Measurements from ENCODE around the gene INAFM1.

Gene INAFM1

GRCh38 chr19:47310323-47310722 lies 35.6 kb downstream of the INAFM1 start:
- DNase-seq (ENCODE audit: low spot score), result no peak

- no peak for DNase-seq (ENCODE audit: low spot score)
These were observed 36.1 kb downstream of the INAFM1 start for GRCh38 chr19:47310819-47311218.

DNA sequence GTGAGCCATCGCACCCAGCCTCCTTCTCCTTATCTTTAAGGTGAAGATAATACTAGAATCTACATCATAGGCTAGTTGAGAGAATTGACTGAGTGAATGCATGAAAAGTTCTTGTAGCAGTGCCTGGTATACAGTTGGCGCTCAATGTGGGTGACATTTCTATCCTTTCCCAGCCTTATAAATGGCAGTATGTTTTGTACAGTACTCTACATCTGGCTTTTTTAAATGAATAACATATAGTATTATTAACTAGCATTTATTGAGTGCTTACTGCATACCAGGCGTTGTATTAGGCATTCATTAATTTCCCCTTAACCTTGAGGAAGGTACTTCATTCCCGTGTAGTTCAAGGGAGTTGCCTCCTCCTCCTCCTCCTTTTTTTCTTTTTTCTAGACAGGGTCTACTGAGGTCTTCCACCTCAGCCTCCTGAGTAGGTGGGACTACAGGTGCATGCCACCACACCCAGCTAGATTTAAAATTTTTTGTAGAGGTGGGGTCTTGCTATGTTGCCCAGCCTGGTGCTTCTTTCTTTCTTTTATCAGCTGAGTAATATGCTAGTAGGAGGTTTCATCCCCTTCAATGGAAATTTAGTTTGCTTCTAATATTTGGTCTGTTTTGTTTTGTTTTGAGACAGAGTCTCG lies 37.8 kb downstream of the INAFM1 start:
- DNase-seq (ENCODE audit: low spot score), result no peak

- DNase-seq (ENCODE audit: low spot score), result no peak
These were observed 39.1 kb downstream of the INAFM1 start for GRCh38 chr19:47313754-47314295.

GRCh38 chr19:47315125-47315821 lies 40.6 kb downstream of the INAFM1 start:
- peak; percentile 92 for DNase-seq (ENCODE audit: low spot score)

GRCh38 chr19:47316513-47316912 lies 41.8 kb downstream of the INAFM1 start:
- no peak for DNase-seq (ENCODE audit: low spot score)

- DNase-seq (ENCODE audit: low spot score), result no peak
These were observed 45.5 kb downstream of the INAFM1 start for GRCh38 chr19:47319923-47320871.

DNA sequence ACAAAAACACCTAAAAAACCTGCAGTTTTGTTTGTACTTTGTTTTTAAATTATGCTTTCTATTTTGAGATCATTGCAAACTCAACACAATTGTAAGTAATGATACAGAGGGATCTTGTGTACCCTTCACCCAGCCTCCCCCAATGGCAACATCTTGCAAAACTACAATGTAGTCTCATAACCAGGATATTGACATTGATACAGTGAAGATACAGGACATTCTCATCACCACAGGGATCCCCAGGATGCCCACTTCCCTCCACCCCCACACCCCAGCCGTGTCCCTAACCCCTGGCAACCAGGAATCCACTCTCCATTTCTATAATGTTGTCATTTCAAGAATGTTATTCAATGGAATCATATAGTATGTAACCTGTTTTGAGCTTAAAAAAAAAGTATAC lies 46.9 kb downstream of the INAFM1 start:
- DNase-seq (ENCODE audit: low spot score), result no peak

GRCh38 chr19:47322058-47322457 lies 47.4 kb downstream of the INAFM1 start:
- no peak for DNase-seq (ENCODE audit: low spot score)

DNA sequence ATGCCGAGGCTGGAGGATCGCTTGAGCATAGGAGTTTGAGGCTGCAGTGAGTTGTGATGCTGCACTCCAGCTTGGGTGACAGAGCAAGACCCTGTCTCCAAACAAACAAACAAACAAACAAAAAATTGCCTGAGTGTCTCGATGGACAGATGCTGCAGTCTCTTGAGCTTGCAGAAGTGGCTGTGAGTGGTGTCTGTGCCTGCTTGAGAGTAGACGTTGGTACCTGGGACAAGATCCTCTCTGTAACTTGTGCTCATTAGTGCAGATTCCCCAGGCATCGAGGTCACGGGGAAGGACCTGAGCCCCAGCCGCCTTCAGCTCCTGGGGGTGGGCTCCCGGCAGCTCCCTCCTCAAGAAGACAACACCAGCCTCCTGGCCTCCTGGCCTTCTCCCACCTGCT lies 48.7 kb downstream of the INAFM1 start:
- DNase-seq (ENCODE audit: low spot score), result no peak

- DNase-seq (ENCODE audit: low spot score), result no peak
These were observed 49.2 kb downstream of the INAFM1 start for GRCh38 chr19:47323872-47324271.

GRCh38 chr19:47324502-47324901 lies 49.8 kb downstream of the INAFM1 start:
- DNase-seq (ENCODE audit: low spot score), result no peak
